NCI-H1092 (cell line): ENCODE data around the gene PAEP.

Experiments
- DNase-seq: peaks from one replicate; lab custom pipeline; 2025; lab: John Stamatoyannopoulos, UW

The PAEP gene

GRCh38 chr9:135615666-135616618 is 54.4 kb downstream of the PAEP start:
- no peak for DNase-seq
